Adrenal gland (tissue), 5 donors: ENCODE results near the gene ERBB4.

Source experiments
- CTCF ChIP-seq, 6 experiments: fragments of 450-650 bp in 4 of 6; fragments of 200-600 bp in 2 of 6; sonication (generic) in 1 of 6; IDR thresholded peaks; 1 replicate in 5 of 6; 2 replicates in 1 of 6; pipeline versions ENCODE4 v1.5.1 to v1.8.0; 2016 to 2021; ENCODE audit warnings: antibody characterized with exemption in 6 of 6, mild to moderate bottlenecking in 2 of 6, moderate library complexity in 1 of 6
- POLR2A ChIP-seq, 2 donors: fragments of 450-650 bp; IDR thresholded peaks; one replicate each; pipeline ENCODE4 v1.6.1; 2017; ENCODE audit warnings: antibody characterized with exemption in 2 of 2, mild to moderate bottlenecking in 2 of 2, moderate library complexity in 1 of 2
- donor health status: DM: no; HTN: no; CAD: no.

- TF ChIP-seq POLR2A (IDR thresholded peaks at IDR 0.05) (no peak), CTCF (IDR thresholded peaks at IDR 0.05) (no peak)
These were observed 748.6 kb downstream of the ERBB4 start for GRCh38 chr2:211789982-211790381.
